HG02763 (cell line): ENCODE results near the gene THSD4.

Experiments used
- ATAC-seq: cut with Tn5 transposase; IDR thresholded peaks from one replicate; pipeline ENCODE4 v1.9.1; 2021; ENCODE audit warnings: mild to moderate bottlenecking, moderate library complexity; ENCODE audit not compliant: unreplicated experiment

THSD4 gene

DNA sequence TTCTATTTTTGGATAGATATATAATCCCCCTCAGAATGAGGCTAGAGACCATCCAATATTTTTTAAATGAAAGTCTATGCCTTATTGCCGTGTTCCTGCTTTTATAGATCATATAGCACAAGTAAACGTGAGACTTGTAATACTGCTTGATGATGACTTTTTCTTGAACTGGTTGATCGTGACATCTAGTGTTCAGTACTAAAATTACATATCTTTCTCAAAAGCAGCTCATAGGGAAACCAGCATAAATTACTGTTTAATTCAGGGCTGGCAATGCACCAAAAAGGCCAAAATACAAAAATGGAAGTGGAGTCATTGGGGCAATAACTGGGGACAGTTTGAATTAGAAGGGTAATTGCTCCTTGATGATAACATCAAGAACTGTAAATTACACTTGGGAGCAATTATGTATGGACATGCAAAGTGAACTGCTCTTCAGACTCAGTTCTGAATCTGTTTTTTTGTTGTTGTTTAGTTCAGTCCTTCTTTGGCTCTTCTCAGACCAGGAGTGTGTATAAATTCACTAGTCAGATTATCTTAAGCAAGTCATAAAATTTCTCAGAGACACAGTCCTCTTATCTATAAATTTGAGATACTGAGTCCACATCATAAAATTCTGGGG, 325.3 kb downstream of the THSD4 start:
- no peak for ATAC-seq

DNA sequence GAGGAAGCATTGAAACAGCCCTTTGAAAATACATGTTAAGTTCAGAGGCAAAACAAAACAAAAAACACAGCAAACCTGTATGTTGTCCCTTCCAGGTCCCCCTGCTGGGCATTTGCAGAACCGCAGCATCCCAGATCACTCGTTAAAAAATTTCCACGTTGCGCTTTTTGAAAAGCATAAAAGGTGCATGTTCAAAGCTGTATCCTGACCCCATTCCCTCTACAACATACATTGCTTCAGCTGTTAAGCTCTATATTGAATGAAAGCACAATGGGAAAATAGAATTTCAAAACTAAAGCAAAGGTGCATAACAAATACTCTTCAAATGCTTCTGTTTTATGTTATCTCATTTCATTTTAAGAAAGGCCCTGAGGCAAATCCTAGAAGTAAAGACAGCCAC, 328.3 kb downstream of the THSD4 start:
- ATAC-seq: no peak

DNA sequence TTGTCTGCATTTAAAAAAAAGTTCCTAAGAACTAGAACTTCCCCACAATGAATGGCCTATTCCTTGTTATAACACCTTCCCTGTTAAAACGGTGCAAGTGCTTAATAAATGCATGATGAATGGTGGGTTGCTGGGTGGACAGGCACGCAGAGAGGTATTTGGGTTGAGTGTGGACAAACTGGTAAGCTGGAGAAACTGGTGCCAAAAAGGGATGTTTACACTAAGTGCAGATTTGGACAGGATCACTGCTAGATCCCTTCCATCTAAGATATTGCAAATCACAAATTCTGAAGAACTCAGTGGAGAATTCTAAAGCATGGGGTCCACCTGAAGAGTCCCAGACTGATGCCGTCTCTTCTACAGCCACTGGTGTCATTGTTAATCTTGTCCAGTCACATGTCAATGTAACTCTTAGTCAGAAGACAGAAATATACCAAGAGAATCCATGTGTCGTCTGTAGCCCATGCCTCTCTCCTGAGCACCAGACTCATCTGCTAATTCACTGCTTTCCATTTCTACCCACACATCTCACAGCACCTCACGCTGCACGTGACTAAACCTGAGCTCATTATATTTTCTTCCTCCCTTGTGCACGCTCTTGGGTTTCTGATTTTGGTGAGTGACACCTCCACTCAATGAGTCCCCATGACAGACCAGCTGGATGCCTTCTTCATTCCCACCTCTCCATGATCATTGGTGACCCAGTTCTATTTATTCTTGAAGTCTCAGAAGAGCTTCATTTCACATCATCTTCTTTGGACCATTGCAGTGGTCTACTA, 328.9 kb downstream of the THSD4 start:
- ATAC-seq: no peak

GRCh38 chr15:71444866-71445590, 329.8 kb downstream of the THSD4 start:
- no peak for ATAC-seq

GRCh38 chr15:71447328-71448250, 332.3 kb downstream of the THSD4 start:
- no peak for ATAC-seq

GRCh38 chr15:71448688-71449114, 333.4 kb downstream of the THSD4 start:
- no peak for ATAC-seq

DNA sequence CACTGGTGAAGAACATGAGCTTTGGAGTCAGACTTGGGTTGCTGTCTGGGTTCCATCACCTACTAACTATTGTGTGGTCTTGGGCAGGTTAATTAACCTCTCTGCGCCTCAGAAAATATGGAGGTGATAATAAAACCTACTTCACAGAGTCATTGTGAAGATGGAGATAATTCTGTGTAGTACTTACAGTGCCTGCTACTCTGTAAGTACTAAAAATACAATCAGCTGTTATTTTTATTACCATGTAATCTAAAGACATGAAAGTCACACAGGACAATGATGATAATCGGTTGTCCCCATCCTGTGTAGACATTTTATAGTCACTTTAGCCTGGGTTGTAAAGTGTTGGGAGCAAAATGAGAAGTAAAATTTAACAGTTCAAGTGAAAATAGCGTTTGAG, 334.1 kb downstream of the THSD4 start:
- no peak for ATAC-seq

DNA sequence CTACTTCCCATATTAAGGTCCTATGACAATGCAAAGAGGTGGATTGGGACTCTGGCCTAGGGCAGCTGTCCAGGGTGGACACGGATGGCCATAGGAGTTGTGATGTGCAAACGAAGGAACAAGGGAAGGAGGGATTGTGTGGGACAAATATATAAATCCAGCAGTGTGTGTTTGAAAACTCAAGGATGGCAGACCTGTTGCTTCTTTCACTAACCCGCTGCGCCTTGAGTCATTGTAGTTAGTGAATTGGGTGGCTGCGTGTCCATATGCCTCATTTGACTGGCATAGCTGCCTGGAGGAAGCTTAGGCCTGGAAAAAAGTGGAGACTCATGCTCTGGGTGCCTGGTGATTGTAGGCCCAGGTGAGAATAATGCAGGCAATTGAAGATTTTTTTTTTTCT, 334.7 kb downstream of the THSD4 start:
- ATAC-seq: no peak

GRCh38 chr15:71451130-71451529, 335.9 kb downstream of the THSD4 start:
- no peak for ATAC-seq

- ATAC-seq: no peak
These were observed 337.6 kb downstream of the THSD4 start for GRCh38 chr15:71452893-71453292.

GRCh38 chr15:71454462-71454996, 339.3 kb downstream of the THSD4 start:
- no peak for ATAC-seq

- no peak for ATAC-seq
These were observed 339.8 kb downstream of the THSD4 start for GRCh38 chr15:71455107-71455506.

- ATAC-seq: no peak
These were observed 340.6 kb downstream of the THSD4 start for GRCh38 chr15:71455878-71456277.

DNA sequence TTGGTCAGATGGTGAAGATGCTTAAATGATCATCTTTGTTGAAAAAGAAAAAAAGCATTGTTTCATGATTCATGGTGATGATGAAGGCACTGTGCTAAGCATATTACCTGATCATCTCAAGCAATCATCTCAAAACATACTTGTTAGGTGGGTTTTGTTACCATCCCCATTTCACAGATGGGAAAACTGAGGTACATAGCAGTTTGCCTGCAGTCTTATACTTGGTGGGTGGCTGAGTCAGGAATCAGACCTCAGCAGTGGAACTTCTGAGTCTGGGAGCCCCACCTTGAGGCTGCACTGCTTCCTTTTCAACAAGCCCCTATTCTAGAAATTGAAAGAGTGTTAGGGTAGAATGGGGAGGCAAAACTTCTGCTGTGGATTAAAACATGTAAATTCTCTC, 341.1 kb downstream of the THSD4 start:
- ATAC-seq: no peak

- no peak for ATAC-seq
These were observed 341.5 kb downstream of the THSD4 start for GRCh38 chr15:71456811-71457210.

- no peak for ATAC-seq
These were observed 342.9 kb downstream of the THSD4 start for GRCh38 chr15:71458089-71458660.

DNA sequence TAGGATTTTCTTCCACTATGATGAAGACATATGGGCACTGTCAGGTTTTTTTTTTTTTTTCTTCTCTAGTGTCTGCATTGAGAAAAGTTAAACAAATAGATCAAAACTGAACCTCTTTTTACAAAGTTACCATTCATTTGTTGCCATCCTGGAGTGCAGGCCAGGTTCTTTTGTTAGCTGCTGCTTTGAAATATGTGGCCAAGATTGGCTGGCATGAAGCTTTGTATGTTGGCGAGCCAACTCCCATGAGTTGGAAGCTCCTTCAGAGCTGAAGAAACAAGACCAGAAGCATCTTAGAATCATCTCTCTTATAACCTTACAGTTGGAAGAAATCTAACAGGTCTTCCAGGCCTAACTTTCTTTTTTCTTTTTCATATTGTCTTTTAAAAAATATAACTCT, 346.5 kb downstream of the THSD4 start:
- no peak for ATAC-seq

DNA sequence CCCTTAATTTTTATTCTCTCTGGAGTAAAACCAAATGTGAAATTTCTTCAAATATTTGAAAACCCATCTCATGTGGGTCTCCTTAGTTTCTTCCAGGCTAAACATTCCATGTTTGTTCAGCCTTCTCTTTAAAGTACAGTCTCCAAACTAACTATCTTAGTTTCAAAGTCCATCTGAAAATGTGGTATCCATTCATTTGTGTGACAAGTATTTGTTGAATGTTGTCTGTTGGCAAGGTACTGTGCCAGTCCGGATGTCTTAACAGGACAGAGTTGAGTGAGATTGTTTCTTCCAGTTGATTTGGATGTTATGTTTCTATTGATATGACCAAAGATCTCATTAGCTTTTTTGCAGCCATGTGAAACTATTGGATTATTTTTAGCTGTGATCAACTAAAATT, 347.4 kb downstream of the THSD4 start:
- ATAC-seq: no peak

GRCh38 chr15:71463156-71463665, 347.9 kb downstream of the THSD4 start:
- no peak for ATAC-seq
